Mesenchymal stem cell (in vitro differentiated cells and primary cell): ENCODE measurements around the gene TIAM1. TPM values are rescaled to one million over a fixed set of nuclear protein-coding genes. Genes with fewer than 3 reads are reported as not detected.

ENCODE experiments used
- DNase-seq: peaks from one replicate; pipeline ENCODE4 v3.0.0-alpha.2; 2013
- H2AFZ ChIP-seq: one replicate; pipeline ENCODE4 v1.6.1; 2013; ENCODE audit warnings: low read depth, mild to moderate bottlenecking, control low read depth, inconsistent platforms, low read length, moderate library complexity
- H2AK5ac ChIP-seq: 2 replicates; pipeline ENCODE4 v1.6.1; 2013; ENCODE audit warnings: low read length, moderate library complexity, mild to moderate bottlenecking, inconsistent platforms; ENCODE audit not compliant: severe bottlenecking
- H2BK120ac ChIP-seq: one replicate; pipeline ENCODE4 v1.6.1; 2013; ENCODE audit warnings: low read depth, mild to moderate bottlenecking, inconsistent platforms, low read length, moderate library complexity
- H2BK12ac ChIP-seq, 2 experiments: one replicate each; pipeline ENCODE4 v1.6.1; 2013; ENCODE audit warnings: inconsistent platforms in 2 of 2, low read length in 2 of 2, mild to moderate bottlenecking in 2 of 2, moderate library complexity in 2 of 2, control low read depth in 1 of 2
- H2BK15ac ChIP-seq: one replicate; pipeline ENCODE4 v1.6.1; 2013; ENCODE audit warnings: mild to moderate bottlenecking, low read depth, inconsistent platforms; ENCODE audit not compliant: poor library complexity, severe bottlenecking
- H2BK5ac ChIP-seq: 2 replicates; pipeline ENCODE4 v1.6.1; 2013; ENCODE audit warnings: low read depth, mild to moderate bottlenecking, low read length, control low read depth, inconsistent platforms; ENCODE audit not compliant: poor library complexity, severe bottlenecking
- H3K14ac ChIP-seq, 2 experiments: one replicate each; pipeline ENCODE4 v1.6.1; 2013; ENCODE audit warnings: inconsistent platforms in 2 of 2, low read length in 2 of 2, control low read depth in 1 of 2, mild to moderate bottlenecking in 1 of 2, moderate library complexity in 1 of 2
- H3K18ac ChIP-seq, 2 experiments: one replicate each; pipeline ENCODE4 v1.6.1; 2013; ENCODE audit warnings: inconsistent platforms in 2 of 2, low read length in 2 of 2, control low read depth in 1 of 2, low read depth in 1 of 2, mild to moderate bottlenecking in 1 of 2
- H3K23ac ChIP-seq, 2 experiments: one replicate each; pipeline ENCODE4 v1.6.1; 2013; ENCODE audit warnings: inconsistent platforms in 2 of 2, low read length in 2 of 2, mild to moderate bottlenecking in 2 of 2, moderate library complexity in 2 of 2, control low read depth in 1 of 2
- H3K27ac ChIP-seq: 2 replicates; pipeline ENCODE4 v1.5.1; 2013; ENCODE audit warnings: mild to moderate bottlenecking, moderate library complexity, low read length, control low read depth, inconsistent platforms; ENCODE audit not compliant: poor library complexity, severe bottlenecking
- H3K27me3 ChIP-seq, 2 experiments: 2 replicates each; pipeline versions ENCODE4 v1.6.1 to v1.7.0; 2013; ENCODE audit warnings: low read length in 2 of 2, mild to moderate bottlenecking in 2 of 2, moderate library complexity in 2 of 2, control low read depth in 1 of 2, inconsistent platforms in 1 of 2; ENCODE audit not compliant: control insufficient read depth in 1 of 2, insufficient read depth in 1 of 2
- H3K36me3 ChIP-seq, 2 experiments: 2 replicates each; pipeline versions ENCODE4 v1.6.1 to v1.7.0; 2013; ENCODE audit warnings: low read length in 2 of 2, control low read depth in 1 of 2, inconsistent platforms in 1 of 2, low read depth in 1 of 2, mild to moderate bottlenecking in 1 of 2; ENCODE audit not compliant: insufficient read depth in 2 of 2, control insufficient read depth in 1 of 2
- H3K4ac ChIP-seq, 2 experiments: one replicate each; pipeline ENCODE4 v1.6.1; 2013; ENCODE audit warnings: inconsistent platforms in 2 of 2, low read length in 2 of 2, mild to moderate bottlenecking in 2 of 2, moderate library complexity in 2 of 2, control low read depth in 1 of 2, low read depth in 1 of 2
- H3K4me1 ChIP-seq: 2 replicates; pipeline ENCODE4 v1.6.1; 2013; ENCODE audit warnings: low read depth, low read length, control low read depth; ENCODE audit not compliant: control insufficient read depth, insufficient read depth
- H3K4me2 ChIP-seq: 2 replicates; pipeline ENCODE4 v1.6.1; 2013; ENCODE audit warnings: low read length, mild to moderate bottlenecking, inconsistent platforms; ENCODE audit not compliant: poor library complexity, severe bottlenecking
- H3K4me3 ChIP-seq, 2 experiments: 2 replicates each; pipeline versions ENCODE4 v1.5.1 to v1.7.0; 2013; ENCODE audit warnings: low read length in 2 of 2, mild to moderate bottlenecking in 2 of 2, control low read depth in 1 of 2, low read depth in 1 of 2; ENCODE audit not compliant: insufficient read depth in 1 of 2
- H3K79me1 ChIP-seq: replicated peaks from 2 replicates; pipeline ENCODE4 v1.6.1; 2013; ENCODE audit warnings: mild to moderate bottlenecking, control low read depth, low read length, inconsistent platforms; ENCODE audit not compliant: poor library complexity, severe bottlenecking
- H3K9ac ChIP-seq: 2 replicates; pipeline ENCODE4 v1.7.0; 2013; ENCODE audit warnings: mild to moderate bottlenecking, low read length, moderate library complexity
- H3K9me3 ChIP-seq: 2 replicates; pipeline ENCODE4 v1.7.0; 2013; ENCODE audit warnings: mild to moderate bottlenecking, low read length; ENCODE audit not compliant: control insufficient read depth
- H4K8ac ChIP-seq: one replicate; pipeline ENCODE4 v1.6.1; 2013; ENCODE audit warnings: inconsistent platforms, mild to moderate bottlenecking, low read length, moderate library complexity
- H4K91ac ChIP-seq: one replicate; pipeline ENCODE4 v1.6.1; 2013; ENCODE audit warnings: mild to moderate bottlenecking, low read length, inconsistent platforms
- WGBS: methylation state at CpG from one replicate; pipeline ENCODE4 v1.1.7; 2013; ENCODE audit warnings: mixed read lengths; 5-methylcytosine and 5-hydroxymethylcytosine counted together
- polyA plus RNA-seq, 2 experiments: library from polyadenylated mRNA; stranded (reverse); fragments of 200-250 nt; gene quantifications; one replicate each; pipeline ENCODE4 v1.2.3, GENCODE V29; 2013

Gene TIAM1, protein sequence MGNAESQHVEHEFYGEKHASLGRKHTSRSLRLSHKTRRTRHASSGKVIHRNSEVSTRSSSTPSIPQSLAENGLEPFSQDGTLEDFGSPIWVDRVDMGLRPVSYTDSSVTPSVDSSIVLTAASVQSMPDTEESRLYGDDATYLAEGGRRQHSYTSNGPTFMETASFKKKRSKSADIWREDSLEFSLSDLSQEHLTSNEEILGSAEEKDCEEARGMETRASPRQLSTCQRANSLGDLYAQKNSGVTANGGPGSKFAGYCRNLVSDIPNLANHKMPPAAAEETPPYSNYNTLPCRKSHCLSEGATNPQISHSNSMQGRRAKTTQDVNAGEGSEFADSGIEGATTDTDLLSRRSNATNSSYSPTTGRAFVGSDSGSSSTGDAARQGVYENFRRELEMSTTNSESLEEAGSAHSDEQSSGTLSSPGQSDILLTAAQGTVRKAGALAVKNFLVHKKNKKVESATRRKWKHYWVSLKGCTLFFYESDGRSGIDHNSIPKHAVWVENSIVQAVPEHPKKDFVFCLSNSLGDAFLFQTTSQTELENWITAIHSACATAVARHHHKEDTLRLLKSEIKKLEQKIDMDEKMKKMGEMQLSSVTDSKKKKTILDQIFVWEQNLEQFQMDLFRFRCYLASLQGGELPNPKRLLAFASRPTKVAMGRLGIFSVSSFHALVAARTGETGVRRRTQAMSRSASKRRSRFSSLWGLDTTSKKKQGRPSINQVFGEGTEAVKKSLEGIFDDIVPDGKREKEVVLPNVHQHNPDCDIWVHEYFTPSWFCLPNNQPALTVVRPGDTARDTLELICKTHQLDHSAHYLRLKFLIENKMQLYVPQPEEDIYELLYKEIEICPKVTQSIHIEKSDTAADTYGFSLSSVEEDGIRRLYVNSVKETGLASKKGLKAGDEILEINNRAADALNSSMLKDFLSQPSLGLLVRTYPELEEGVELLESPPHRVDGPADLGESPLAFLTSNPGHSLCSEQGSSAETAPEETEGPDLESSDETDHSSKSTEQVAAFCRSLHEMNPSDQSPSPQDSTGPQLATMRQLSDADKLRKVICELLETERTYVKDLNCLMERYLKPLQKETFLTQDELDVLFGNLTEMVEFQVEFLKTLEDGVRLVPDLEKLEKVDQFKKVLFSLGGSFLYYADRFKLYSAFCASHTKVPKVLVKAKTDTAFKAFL (N-terminal part only)
- polyA plus RNA-seq (2013, experiment 1 of 2): 3.3 TPM
- polyA plus RNA-seq (2013, experiment 2 of 2): 3.2 TPM

DNA sequence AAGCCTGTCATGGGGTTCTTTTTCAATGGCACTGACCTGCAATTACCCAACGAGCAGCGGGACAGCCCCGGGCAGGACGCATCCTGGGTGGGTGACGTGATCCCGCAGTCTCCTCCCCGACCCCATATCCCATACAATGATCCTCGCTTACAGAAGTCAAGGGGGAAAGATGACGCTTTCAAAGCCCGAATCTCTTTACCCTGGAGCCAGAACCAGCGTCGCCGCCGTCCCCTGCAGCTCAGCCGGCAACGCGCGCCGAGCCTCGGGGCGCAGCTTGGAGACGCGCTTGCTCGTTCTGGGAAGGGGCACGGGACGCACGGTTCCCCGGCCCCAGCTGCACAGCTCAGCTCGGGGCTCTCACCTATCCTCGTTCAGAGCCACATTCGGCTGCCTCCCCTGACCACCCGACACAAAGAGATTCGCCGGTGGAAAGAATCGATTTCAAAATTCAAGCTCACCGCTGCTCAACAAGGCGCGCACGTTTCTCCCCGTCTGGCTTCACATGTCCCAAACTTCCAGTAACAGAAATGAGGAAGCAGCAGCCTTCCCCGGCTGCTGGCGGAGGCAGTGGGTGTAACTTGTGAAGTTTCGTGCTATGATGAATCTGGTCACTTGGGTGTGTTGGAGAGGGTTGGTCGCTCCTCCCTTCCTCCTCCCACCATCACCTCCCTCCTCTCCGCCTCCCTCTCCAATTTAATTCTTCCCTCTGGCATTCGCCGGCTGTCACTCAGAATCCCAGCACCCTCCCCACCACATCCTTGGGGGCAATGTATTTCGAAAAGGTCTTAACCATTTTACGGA lies at the start of gene TIAM1:
Gene TIAM1 (minus strand): TSS at position 582 of the 801 bp plus-strand sequence. CDS start 77,289 bp downstream, outside the sequence.
- Histone ChIP-seq H3K36me3 (peaks cover 0 to 3% of the 10 kb centered on the region in 2 experiments), H3K23ac (peak within 1 kb of the TSS in 1 of 2 experiments; percentile 48), H4K91ac (no peak within 1 kb of the TSS), H3K9me3 (no peaks in the 10 kb centered on the region), H3K27ac (no peak within 1 kb of the TSS), H3K27me3 (peaks cover 0 to 14% of the 10 kb centered on the region in 2 experiments), H2AK5ac (no peak within 1 kb of the TSS), H3K9ac (peak within 1 kb of the TSS; percentile 87), H2BK5ac (no peak within 1 kb of the TSS), H4K8ac (no peak within 1 kb of the TSS), H3K4ac (no peak within 1 kb of the TSS), H2AFZ (peak within 1 kb of the TSS; percentile 16), H2BK120ac (no peak within 1 kb of the TSS), H2BK12ac (no peak within 1 kb of the TSS), H3K79me1 (peaks cover 10% of the 10 kb centered on the region), H3K4me1 (peaks cover 4% of the 10 kb centered on the region), H3K4me3 (peak within 1 kb of the TSS; percentile 62 to 93), H3K4me2 (peak within 1 kb of the TSS; percentile 94), H2BK15ac (no peak within 1 kb of the TSS), H3K14ac (peak within 1 kb of the TSS in 1 of 2 experiments; percentile 26), H3K18ac (peak within 1 kb of the TSS in 1 of 2 experiments; percentile 34)
- DNase-seq: peak; percentile 58
- under 1% methylated on average over 43 of the region's 49 CpGs for WGBS

- Histone ChIP-seq H2BK5ac (no peak overlapping the region), H3K14ac (peak overlapping the region in 1 of 2 experiments; percentile 49), H4K8ac (no peak overlapping the region), H3K18ac (no peak overlapping the region), H2AK5ac (no peak overlapping the region), H2BK15ac (no peak overlapping the region), H2AFZ (no peak overlapping the region), H3K27ac (no peak overlapping the region), H3K36me3 (no peaks in the 10 kb centered on the region), H3K79me1 (no peaks in the 10 kb centered on the region), H3K23ac (peak overlapping the region in 1 of 2 experiments; percentile 27), H3K4me2 (no peak overlapping the region), H3K9ac (no peak overlapping the region), H3K27me3 (peaks cover 0 to 16% of the 10 kb centered on the region in 2 experiments), H2BK12ac (no peak overlapping the region), H3K4me1 (no peaks in the 10 kb centered on the region), H2BK120ac (no peak overlapping the region), H3K4me3 (no peak overlapping the region), H3K4ac (no peak overlapping the region), H3K9me3 (no peaks in the 10 kb centered on the region), H4K91ac (no peak overlapping the region)
- no peak for DNase-seq
- WGBS: 91% methylated on average over 20 of the region's 20 CpGs
Observed at GRCh38 chr21:31387560-31388186, 43.6 kb upstream of the TIAM1 start.

GRCh38 chr21:31386006-31386405 lies 41.9 kb upstream of the TIAM1 start:
- H3K9me3 ChIP-seq: no peaks in the 10 kb centered on the region
- H2AFZ ChIP-seq: no peak overlapping the region
- 95% methylated on average over 5 of the region's 5 CpGs for WGBS
- H2BK12ac ChIP-seq: no peak overlapping the region
- H3K27me3 ChIP-seq: peaks cover 0 to 21% of the 10 kb centered on the region in 2 experiments
- no peak overlapping the region for H3K4ac ChIP-seq
- no peak overlapping the region for H2AK5ac ChIP-seq
- no peak overlapping the region for H3K9ac ChIP-seq
- H3K4me2 ChIP-seq: no peak overlapping the region
- no peak for DNase-seq
- no peak overlapping the region for H3K27ac ChIP-seq
- no peaks in the 10 kb centered on the region for H3K79me1 ChIP-seq
- no peak overlapping the region for H4K91ac ChIP-seq
- H4K8ac ChIP-seq: no peak overlapping the region
- H3K36me3 ChIP-seq: no peaks in the 10 kb centered on the region
- no peak overlapping the region for H2BK120ac ChIP-seq
- H2BK15ac ChIP-seq: no peak overlapping the region
- H3K4me3 ChIP-seq: no peak overlapping the region
- H3K14ac ChIP-seq: no peak overlapping the region
- no peak overlapping the region for H3K23ac ChIP-seq
- H3K4me1 ChIP-seq: no peaks in the 10 kb centered on the region
- no peak overlapping the region for H2BK5ac ChIP-seq
- H3K18ac ChIP-seq: no peak overlapping the region
